Astrocyte of the spinal cord (primary cell): ENCODE measurements around the gene SLC44A2.

ENCODE experiments used
- DNase-seq: peaks from one replicate; pipeline ENCODE4 v3.0.0; 2011; ENCODE audit warnings: low read depth, low spot score
- H3K4me3 ChIP-seq: 2 replicates; pipeline ENCODE4 v1.5.1; 2011; ENCODE audit warnings: low read depth, mild to moderate bottlenecking, low read length, moderate library complexity
- in situ Hi-C: cut with HindIII; loops from 2 replicates; pipeline ENCODE4 v1.10.0; 2017; ENCODE audit warnings: low sequenced_read_pairs
- TF ChIP-seq, protein P1 (sequence below): IDR thresholded peaks from 2 replicates; pipeline ENCODE4 v1.5.1; 2012; ENCODE audit warnings: low read depth, mild to moderate bottlenecking, low read length, inconsistent platforms

SLC44A2 gene

DNA sequence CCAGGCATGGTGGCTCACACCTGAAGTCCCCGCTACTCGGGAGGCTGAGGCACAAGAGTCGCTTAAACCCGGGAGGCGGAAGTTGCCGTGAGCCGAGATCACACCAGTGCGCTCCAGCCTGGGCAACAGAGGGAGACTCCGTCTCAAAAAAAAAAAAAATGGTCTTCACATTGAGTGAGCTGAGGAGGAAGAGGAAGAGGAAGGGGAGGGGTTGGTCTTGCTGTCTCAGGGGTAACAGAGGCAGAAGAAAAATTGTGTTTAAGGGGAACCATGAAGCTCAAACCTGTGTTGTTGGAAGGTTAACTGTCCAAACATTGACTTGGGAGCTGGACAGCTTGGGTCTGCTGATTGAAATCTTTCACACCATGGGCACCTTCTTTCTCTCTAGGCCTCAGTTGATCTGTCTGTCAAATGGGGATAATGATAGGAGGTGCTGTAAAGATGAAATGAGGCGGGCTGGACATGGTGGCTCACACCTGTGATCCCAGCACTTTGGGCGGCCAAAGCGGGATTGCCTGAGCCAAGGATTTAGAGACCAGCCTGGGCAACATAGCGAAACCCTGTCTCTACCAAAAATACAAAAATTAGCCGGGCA is 9.8 kb upstream of the SLC44A2 start:
- DNase-seq: no peak
- no peak overlapping the region for H3K4me3 ChIP-seq
- in situ Hi-C loops: no loop called here
- TF ChIP-seq, protein P1, sequence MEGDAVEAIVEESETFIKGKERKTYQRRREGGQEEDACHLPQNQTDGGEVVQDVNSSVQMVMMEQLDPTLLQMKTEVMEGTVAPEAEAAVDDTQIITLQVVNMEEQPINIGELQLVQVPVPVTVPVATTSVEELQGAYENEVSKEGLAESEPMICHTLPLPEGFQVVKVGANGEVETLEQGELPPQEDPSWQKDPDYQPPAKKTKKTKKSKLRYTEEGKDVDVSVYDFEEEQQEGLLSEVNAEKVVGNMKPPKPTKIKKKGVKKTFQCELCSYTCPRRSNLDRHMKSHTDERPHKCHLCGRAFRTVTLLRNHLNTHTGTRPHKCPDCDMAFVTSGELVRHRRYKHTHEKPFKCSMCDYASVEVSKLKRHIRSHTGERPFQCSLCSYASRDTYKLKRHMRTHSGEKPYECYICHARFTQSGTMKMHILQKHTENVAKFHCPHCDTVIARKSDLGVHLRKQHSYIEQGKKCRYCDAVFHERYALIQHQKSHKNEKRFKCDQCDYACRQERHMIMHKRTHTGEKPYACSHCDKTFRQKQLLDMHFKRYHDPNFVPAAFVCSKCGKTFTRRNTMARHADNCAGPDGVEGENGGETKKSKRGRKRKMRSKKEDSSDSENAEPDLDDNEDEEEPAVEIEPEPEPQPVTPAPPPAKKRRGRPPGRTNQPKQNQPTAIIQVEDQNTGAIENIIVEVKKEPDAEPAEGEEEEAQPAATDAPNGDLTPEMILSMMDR: no peak

DNA sequence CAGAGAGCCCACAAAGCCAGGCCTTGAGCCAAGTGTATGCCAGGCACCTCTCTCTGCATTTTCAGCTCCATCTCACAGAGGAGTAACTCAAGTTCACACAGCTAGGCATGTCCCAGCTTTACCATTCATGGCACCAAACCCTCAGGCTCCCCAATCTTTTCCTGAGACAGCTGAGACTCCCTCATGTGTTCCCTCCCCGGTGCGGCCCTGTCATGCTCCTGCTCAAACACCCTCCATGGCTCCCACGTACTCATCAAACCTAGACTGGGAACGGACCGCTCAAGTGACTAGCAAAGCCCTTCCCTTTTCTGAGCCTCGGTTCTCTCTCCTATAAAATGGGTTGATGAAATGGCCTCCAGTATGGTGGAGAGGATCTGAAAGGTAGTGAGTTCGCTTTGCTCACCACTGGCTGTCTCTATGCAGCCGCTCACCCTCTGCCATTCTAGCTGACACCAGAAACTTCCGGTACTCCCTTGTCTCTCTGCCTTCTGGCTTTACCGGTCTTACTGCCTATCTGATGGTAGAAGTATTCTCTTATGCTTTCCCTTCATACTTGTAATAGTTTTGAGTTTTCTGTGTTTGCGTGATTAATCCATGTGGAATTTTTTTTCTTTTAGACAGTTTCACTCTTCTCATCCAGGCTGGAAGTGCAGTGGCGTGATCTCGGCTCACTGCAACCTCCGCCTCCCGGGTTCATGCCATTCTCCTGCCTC is 7.8 kb upstream of the SLC44A2 start:
- TF ChIP-seq, protein P1: no peak
- DNase-seq: peak; percentile 43
- in situ Hi-C loops: no loop called here
- H3K4me3 ChIP-seq: no peak overlapping the region

DNA sequence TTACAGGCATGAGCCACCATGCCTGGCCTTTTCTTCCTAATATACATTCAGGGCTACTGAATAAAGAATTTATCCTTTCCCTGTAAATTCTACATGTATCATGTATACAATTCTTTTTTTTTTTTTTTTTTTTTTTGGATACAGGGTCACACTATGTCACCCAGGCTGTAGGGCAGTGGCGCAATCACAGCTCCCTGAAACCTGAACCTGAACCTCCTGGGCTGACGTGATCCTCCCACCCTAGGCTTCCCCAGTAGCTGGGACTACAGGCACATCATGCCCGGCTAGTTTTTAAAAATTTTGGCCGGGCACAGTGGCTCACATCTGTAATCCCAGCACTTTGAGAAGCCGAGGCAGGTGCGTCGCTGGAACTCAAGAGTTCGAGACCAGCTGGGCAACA is 6.5 kb upstream of the SLC44A2 start:
- TF ChIP-seq, protein P1: no peak
- in situ Hi-C loops: no loop called here
- no peak overlapping the region for H3K4me3 ChIP-seq
- DNase-seq: no peak

DNA sequence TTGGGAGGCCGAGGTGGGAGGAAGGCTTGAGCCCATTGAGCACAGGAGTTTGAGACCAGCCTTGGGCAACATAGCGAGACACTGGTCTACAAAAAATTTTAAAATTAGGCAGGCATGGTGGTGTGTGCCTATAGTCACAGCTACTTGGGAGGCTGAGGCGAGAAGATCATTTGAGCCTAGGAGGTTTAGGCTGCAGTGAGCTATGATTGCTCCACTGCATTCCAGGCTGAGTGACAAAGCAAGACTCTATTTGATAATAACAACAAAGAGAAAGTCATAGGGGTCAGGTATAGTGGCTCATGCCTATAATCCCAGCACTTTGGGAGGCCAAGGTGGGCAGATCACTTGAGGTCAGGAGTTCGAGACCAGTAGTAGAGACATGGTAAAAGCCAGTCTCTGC is 4.6 kb upstream of the SLC44A2 start:
- in situ Hi-C loops: no loop called here
- TF ChIP-seq, protein P1: no peak
- no peak for DNase-seq
- H3K4me3 ChIP-seq: no peak overlapping the region

DNA sequence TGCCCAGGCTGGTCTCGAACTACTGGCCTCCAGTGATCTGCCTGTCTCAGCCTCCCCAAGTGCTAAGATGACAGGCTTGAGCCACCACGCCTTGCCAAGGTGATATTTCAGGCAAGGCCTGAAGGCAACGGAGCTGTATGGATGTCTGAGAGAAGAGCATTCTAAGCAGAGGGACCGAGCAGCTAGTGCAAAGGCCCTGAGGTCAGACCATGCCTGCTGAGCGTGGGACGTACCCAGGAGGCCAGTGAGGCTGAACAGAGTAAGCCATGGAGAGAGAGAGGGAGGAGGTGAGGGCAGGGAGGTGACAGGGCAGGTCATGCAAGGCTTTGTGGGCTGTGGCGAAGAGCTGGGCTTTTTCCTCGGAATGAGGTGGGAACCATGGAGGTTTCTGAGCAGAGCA is 3.4 kb upstream of the SLC44A2 start:
- in situ Hi-C loops: no loop called here
- no peak overlapping the region for H3K4me3 ChIP-seq
- DNase-seq: no peak
- TF ChIP-seq, protein P1: no peak

DNA sequence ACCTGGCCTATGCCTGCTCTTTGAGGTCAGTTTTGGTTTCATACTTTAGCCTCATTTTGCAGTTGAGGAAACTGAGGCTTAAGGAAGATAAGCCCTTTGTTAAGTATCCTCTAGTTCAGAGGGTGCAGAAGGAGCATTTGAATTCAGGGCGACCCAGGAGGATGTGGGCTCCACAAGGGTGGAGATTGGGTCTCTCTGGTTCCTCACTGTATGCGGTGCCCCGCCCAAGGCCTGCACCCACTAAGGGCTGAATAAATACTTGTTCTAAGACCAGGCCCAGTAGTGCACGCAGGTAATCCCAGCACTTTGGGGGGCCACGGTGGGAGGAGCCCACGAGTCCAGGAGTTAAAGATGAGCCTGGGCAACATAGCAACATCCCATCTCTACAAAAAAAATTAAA is 768 bp upstream of the SLC44A2 start:
- H3K4me3 ChIP-seq: peak overlapping the region; percentile 47
- TF ChIP-seq, protein P1: no peak
- in situ Hi-C loops: no loop called here
- no peak for DNase-seq
